ENCODE measurements around the gene ABCG5. TPM values are rescaled to one million over a fixed set of nuclear protein-coding genes. Genes with fewer than 3 reads are reported as not detected.

The ABCG5 gene
- total RNA-seq, 1 donor from 2014 or later: not detected

DNA sequence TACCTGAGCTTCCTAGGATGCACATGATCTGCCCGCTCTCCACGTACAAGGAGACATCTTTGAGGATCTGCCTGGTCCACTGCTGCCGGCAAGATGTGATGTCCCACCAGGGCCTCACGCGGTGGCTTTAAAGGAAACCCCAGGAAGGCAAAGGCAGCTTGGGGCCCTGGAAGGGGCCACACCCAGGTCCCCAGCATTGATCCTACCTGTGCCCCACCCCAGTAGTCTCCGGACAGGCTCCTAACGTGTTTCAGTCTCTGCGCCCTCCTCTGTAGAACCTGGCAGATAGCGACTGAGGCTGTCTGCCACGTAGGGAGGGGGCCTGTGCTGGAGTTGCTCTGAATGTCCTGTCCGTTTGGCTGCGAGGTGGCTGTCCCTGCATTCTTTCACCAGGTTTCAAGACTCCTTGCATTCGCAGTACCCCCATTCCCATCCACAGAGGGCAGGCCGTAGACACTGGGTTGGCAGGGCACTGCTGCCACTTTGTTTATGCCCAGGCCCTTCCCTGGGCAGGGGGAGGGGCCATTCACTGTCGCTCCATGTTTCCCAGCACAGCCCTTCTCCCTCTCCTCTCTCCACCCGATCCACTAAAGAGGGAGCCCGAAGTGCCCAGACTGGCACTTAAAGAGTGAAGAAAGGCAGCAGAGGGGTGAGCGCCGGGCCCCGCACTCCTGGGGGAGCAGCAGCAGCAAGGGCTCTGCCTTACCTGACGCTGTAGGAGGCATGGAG, 644 bp downstream of the ABCG5 start:
- no peaks in the 10 kb centered on the region for H3K36me3 Mint-ChIP-seq (ENCODE audit: low read depth, unreplicated experiment)
- DNase-seq (ENCODE audit: low spot score): no peak
- no peaks in the 10 kb centered on the region for H3K9me3 Mint-ChIP-seq (ENCODE audit: unreplicated experiment)
- H3K4me1 Mint-ChIP-seq (ENCODE audit: unreplicated experiment): peaks cover 12% of the 10 kb centered on the region
- no peak overlapping the region for H3K27ac Mint-ChIP-seq (ENCODE audit: unreplicated experiment)
- H3K4me3 Mint-ChIP-seq (ENCODE audit: unreplicated experiment): no peak overlapping the region
- TF ChIP-seq, protein P1, sequence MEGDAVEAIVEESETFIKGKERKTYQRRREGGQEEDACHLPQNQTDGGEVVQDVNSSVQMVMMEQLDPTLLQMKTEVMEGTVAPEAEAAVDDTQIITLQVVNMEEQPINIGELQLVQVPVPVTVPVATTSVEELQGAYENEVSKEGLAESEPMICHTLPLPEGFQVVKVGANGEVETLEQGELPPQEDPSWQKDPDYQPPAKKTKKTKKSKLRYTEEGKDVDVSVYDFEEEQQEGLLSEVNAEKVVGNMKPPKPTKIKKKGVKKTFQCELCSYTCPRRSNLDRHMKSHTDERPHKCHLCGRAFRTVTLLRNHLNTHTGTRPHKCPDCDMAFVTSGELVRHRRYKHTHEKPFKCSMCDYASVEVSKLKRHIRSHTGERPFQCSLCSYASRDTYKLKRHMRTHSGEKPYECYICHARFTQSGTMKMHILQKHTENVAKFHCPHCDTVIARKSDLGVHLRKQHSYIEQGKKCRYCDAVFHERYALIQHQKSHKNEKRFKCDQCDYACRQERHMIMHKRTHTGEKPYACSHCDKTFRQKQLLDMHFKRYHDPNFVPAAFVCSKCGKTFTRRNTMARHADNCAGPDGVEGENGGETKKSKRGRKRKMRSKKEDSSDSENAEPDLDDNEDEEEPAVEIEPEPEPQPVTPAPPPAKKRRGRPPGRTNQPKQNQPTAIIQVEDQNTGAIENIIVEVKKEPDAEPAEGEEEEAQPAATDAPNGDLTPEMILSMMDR (IDR thresholded peaks at IDR 0.05; ENCODE audit: unreplicated experiment): no peak
- peaks cover 2% of the 10 kb centered on the region for H3K27me3 Mint-ChIP-seq (ENCODE audit: unreplicated experiment)

DNA sequence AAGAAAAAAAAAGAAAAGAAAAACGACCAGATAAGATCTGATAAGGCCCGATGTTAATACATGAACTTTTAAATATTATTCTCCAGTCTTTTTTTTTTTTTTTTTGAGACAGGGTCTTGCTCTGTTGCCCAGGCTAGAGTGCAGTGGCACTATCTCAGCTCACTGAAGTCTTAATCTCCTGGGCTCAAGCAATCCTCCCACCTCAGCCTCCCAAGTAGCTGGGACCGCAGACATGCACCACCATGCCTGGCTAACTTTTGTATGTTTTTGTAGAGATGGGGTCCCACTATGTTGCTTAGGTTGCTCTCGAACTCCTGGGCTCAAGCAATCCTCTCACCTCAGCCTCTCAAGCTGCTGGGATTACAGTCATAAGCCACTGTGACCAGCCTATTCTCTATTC, 1.6 kb downstream of the ABCG5 start:
- peaks cover 2% of the 10 kb centered on the region for H3K27me3 Mint-ChIP-seq (ENCODE audit: unreplicated experiment)
- TF ChIP-seq, protein P1 (IDR thresholded peaks at IDR 0.05; ENCODE audit: unreplicated experiment): no peak
- H3K27ac Mint-ChIP-seq (ENCODE audit: unreplicated experiment): no peak overlapping the region
- H3K4me3 Mint-ChIP-seq (ENCODE audit: unreplicated experiment): no peak overlapping the region
- H3K36me3 Mint-ChIP-seq (ENCODE audit: low read depth, unreplicated experiment): no peaks in the 10 kb centered on the region
- H3K4me1 Mint-ChIP-seq (ENCODE audit: unreplicated experiment): peaks cover 12% of the 10 kb centered on the region
- H3K9me3 Mint-ChIP-seq (ENCODE audit: unreplicated experiment): no peaks in the 10 kb centered on the region
- DNase-seq (ENCODE audit: low spot score): no peak

DNA sequence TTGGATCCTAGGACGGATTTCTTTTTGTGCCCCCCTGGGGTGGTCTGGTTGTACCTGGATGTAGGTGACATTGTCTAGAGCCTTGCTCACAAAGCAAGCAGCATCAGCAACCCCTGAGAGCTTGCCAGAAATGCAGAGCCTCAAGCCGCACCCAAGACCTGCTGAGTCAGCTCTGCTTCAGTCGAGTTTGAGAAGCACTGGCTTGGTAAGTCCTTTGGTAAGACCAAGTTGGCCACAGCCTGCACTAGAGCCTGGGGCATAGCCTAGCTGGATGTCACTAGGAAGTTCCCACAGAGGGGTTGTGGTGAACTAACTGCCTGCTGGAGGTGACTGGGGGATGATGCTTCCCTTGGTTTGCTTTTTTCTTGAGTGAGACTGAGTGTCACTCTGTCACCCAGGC, 6.2 kb downstream of the ABCG5 start:
- peaks cover 2% of the 10 kb centered on the region for H3K27me3 Mint-ChIP-seq (ENCODE audit: unreplicated experiment)
- no peaks in the 10 kb centered on the region for H3K9me3 Mint-ChIP-seq (ENCODE audit: unreplicated experiment)
- H3K27ac Mint-ChIP-seq (ENCODE audit: unreplicated experiment): no peak overlapping the region
- no peak for DNase-seq (ENCODE audit: low spot score)
- H3K4me1 Mint-ChIP-seq (ENCODE audit: unreplicated experiment): peaks cover 3% of the 10 kb centered on the region
- no peaks in the 10 kb centered on the region for H3K36me3 Mint-ChIP-seq (ENCODE audit: low read depth, unreplicated experiment)
- TF ChIP-seq, protein P1 (IDR thresholded peaks at IDR 0.05; ENCODE audit: unreplicated experiment): no peak
- no peak overlapping the region for H3K4me3 Mint-ChIP-seq (ENCODE audit: unreplicated experiment)

DNA sequence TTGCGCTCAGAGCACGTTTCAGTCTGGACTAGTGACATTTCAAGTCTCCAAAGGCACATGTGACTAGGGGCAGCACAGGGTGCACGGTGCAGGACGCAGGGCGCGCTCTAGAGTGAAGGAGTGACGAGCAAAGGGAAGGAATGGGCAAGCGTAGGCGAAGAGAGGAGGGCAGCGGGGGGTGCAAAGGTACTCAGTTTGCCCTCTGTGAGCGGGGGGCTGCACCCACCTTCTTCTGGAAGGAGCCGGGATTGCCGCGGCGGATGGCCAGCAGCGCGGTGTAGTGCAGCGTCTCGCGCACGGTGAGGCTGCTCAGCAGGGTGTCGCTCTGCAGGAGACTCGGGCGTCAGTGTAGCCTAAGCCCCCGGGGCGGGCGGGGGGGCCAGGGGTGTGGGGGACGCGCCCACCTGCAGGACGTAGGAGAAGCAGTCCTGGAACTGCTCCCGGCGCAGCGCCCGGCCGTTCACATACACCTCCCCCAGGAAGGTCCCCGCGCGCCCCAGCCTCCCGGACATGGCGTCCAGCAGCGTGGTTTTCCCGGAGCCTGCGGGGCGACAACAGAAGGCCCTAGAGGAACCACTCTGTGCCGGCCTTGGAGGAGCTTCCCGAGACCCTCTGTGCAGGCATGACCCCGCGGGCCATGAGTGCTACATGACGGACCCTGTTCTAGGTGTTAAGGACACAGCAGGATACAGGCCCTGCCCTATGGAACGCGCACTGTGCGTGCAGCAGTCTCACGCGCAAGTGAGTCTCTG, 6.9 kb downstream of the ABCG5 start:
- Mint-ChIP-seq H3K36me3 (ENCODE audit: low read depth, unreplicated experiment) (no peaks in the 10 kb centered on the region), H3K9me3 (ENCODE audit: unreplicated experiment) (no peaks in the 10 kb centered on the region), H3K27ac (ENCODE audit: unreplicated experiment) (no peak overlapping the region), H3K4me1 (ENCODE audit: unreplicated experiment) (peaks cover 3% of the 10 kb centered on the region), H3K27me3 (ENCODE audit: unreplicated experiment) (peaks cover 2% of the 10 kb centered on the region), H3K4me3 (ENCODE audit: unreplicated experiment) (peak overlapping the region; percentile 74)
- peak; percentile 26 for DNase-seq (ENCODE audit: low spot score)
- TF ChIP-seq, protein P1 (IDR thresholded peaks at IDR 0.05; ENCODE audit: unreplicated experiment): no peak

Measured in endothelial cell (in vitro differentiated cells).